NCI-H1092 (cell line): ENCODE data around the gene CNTN5.

Experiments
- DNase-seq: peaks from one replicate; lab custom pipeline; 2025; lab: John Stamatoyannopoulos, UW

CNTN5 gene

GRCh38 chr11:99383648-99384245 is 363.0 kb downstream of the CNTN5 start:
- no peak for DNase-seq

- DNase-seq = no peak
Observed at GRCh38 chr11:99391245-99391644, 370.5 kb downstream of the CNTN5 start.

- DNase-seq = no peak
Observed at GRCh38 chr11:99406345-99406744, 385.6 kb downstream of the CNTN5 start.

GRCh38 chr11:99410636-99411035 is 389.9 kb downstream of the CNTN5 start:
- no peak for DNase-seq

- no peak for DNase-seq
Observed at GRCh38 chr11:99418927-99419720, 398.4 kb downstream of the CNTN5 start.

GRCh38 chr11:99419991-99420390 is 399.2 kb downstream of the CNTN5 start:
- no peak for DNase-seq

- DNase-seq = no peak
Observed at GRCh38 chr11:99422581-99423427, 402.1 kb downstream of the CNTN5 start.

- no peak for DNase-seq
Observed at GRCh38 chr11:99423428-99423983, 402.8 kb downstream of the CNTN5 start.

GRCh38 chr11:99424313-99425084 is 403.8 kb downstream of the CNTN5 start:
- DNase-seq = no peak

- DNase-seq = no peak
Observed at GRCh38 chr11:99425596-99425995, 404.8 kb downstream of the CNTN5 start.

- no peak for DNase-seq
Observed at GRCh38 chr11:99432677-99433076, 411.9 kb downstream of the CNTN5 start.

- DNase-seq = no peak
Observed at GRCh38 chr11:99443276-99443675, 422.5 kb downstream of the CNTN5 start.

GRCh38 chr11:99446400-99446799 is 425.7 kb downstream of the CNTN5 start:
- DNase-seq = no peak

GRCh38 chr11:99449345-99449744 is 428.6 kb downstream of the CNTN5 start:
- DNase-seq = no peak

GRCh38 chr11:99452075-99452474 is 431.3 kb downstream of the CNTN5 start:
- no peak for DNase-seq

GRCh38 chr11:99461913-99462312 is 441.2 kb downstream of the CNTN5 start:
- no peak for DNase-seq

- no peak for DNase-seq
Observed at GRCh38 chr11:99464985-99465384, 444.2 kb downstream of the CNTN5 start.

- DNase-seq = no peak
Observed at GRCh38 chr11:99489581-99489980, 468.8 kb downstream of the CNTN5 start.

GRCh38 chr11:99494065-99494464 is 473.3 kb downstream of the CNTN5 start:
- no peak for DNase-seq

- DNase-seq = no peak
Observed at GRCh38 chr11:99501655-99502054, 480.9 kb downstream of the CNTN5 start.

GRCh38 chr11:99505316-99505715 is 484.6 kb downstream of the CNTN5 start:
- no peak for DNase-seq

GRCh38 chr11:99505831-99506230 is 485.1 kb downstream of the CNTN5 start:
- DNase-seq = no peak
